ENCODE measurements around the gene WDR1. TPM values are rescaled to one million over a fixed set of nuclear protein-coding genes. Genes with fewer than 3 reads are reported as not detected.

Gene WDR1
- polyA plus RNA-seq, 4 donors, result 180 to 224 (median 194) TPM

GRCh38 chr4:10115271-10115796, 1.3 kb downstream of the WDR1 start:
- no peak for DNase-seq (ENCODE audit: low read depth in 4 of 4, low spot score in 3 of 4)

GRCh38 chr4:10114607-10115006, 2.0 kb downstream of the WDR1 start:
- DNase-seq (ENCODE audit: low read depth in 4 of 4, low spot score in 3 of 4), result no peak

GRCh38 chr4:10114147-10114546, 2.5 kb downstream of the WDR1 start:
- DNase-seq (ENCODE audit: low read depth in 4 of 4, low spot score in 3 of 4), result no peak

GRCh38 chr4:10113362-10114047, 3.1 kb downstream of the WDR1 start:
- no peak for DNase-seq (ENCODE audit: low read depth in 4 of 4, low spot score in 3 of 4)

GRCh38 chr4:10112658-10113284, 3.8 kb downstream of the WDR1 start:
- no peak for DNase-seq (ENCODE audit: low read depth in 4 of 4, low spot score in 3 of 4)

- DNase-seq (ENCODE audit: low read depth in 4 of 4, low spot score in 3 of 4), result no peak
These were observed 5.4 kb downstream of the WDR1 start for GRCh38 chr4:10111067-10111801.

GRCh38 chr4:10109995-10110670, 6.5 kb downstream of the WDR1 start:
- no peak for DNase-seq (ENCODE audit: low read depth in 4 of 4, low spot score in 3 of 4)

- DNase-seq (ENCODE audit: low read depth in 4 of 4, low spot score in 3 of 4), result no peak
These were observed 7.5 kb downstream of the WDR1 start for GRCh38 chr4:10108818-10109783.

GRCh38 chr4:10108391-10108790, 8.2 kb downstream of the WDR1 start:
- no peak for DNase-seq (ENCODE audit: low read depth in 4 of 4, low spot score in 3 of 4)

GRCh38 chr4:10107111-10108091, 9.2 kb downstream of the WDR1 start:
- no peak for DNase-seq (ENCODE audit: low read depth in 4 of 4, low spot score in 3 of 4)

GRCh38 chr4:10106421-10107039, 10.1 kb downstream of the WDR1 start:
- DNase-seq (ENCODE audit: low read depth in 4 of 4, low spot score in 3 of 4), result no peak

- no peak for DNase-seq (ENCODE audit: low read depth in 4 of 4, low spot score in 3 of 4)
These were observed 10.7 kb downstream of the WDR1 start for GRCh38 chr4:10105920-10106319.

- DNase-seq (ENCODE audit: low read depth in 4 of 4, low spot score in 3 of 4), result no peak
These were observed 11.2 kb downstream of the WDR1 start for GRCh38 chr4:10105421-10105820.

GRCh38 chr4:10104991-10105276, 11.7 kb downstream of the WDR1 start:
- DNase-seq (ENCODE audit: low read depth in 4 of 4, low spot score in 3 of 4), result no peak

GRCh38 chr4:10104211-10104990, 12.2 kb downstream of the WDR1 start:
- no peak for DNase-seq (ENCODE audit: low read depth in 4 of 4, low spot score in 3 of 4)

GRCh38 chr4:10102474-10103332, 13.9 kb downstream of the WDR1 start:
- no peak for DNase-seq (ENCODE audit: low read depth in 4 of 4, low spot score in 3 of 4)

Data from right renal pelvis (tissue), 4 donors.